GM12878 (cell line): ENCODE results near the gene LILRB5. TPM values are rescaled to one million over a fixed set of nuclear protein-coding genes. Genes with fewer than 3 reads are reported as not detected.
"Not testable (repeated sequence)": the region's sequence is repeated elsewhere in the genome, so short reads cannot be mapped to it uniquely, and the experiment has no call there.

Source experiments
- ATAC-seq: fragments of 200-7000 bp; cut with Tn5 transposase; 3 replicates; pipeline ENCODE4 v1.9.1; 2020; ENCODE audit warnings: mild to moderate bottlenecking, moderate library complexity
- BruUV-seq: library from RNA; stranded (reverse); fragments of 400-500 nt; replicated peaks from 2 replicates; lab custom pipeline; 2021; lab: Mats Ljungman, UMichigan
- CTCF ChIA-PET: fragments of 300-600 bp; sonication (Branson Sonifier 250); formaldehyde crosslinking; extraction: SDS; loops from one replicate; lab custom pipeline; 2021; ENCODE audit warnings: inconsistent platforms; lab: Yijun Ruan, JAX
- POLR2A ChIA-PET: fragments of 350-600 bp; formaldehyde crosslinking; extraction: SDS; loops from one replicate; lab custom pipeline; 2021; ENCODE audit warnings: inconsistent platforms; lab: Charles Lee
- RAD21 ChIA-PET: fragments of 300-600 bp; sonication (Branson Sonifier 250); formaldehyde crosslinking; loops from one replicate; lab custom pipeline; 2023; ENCODE audit warnings: antibody characterized with exemption; ENCODE audit not compliant: unreplicated experiment; lab: Charles Lee
- SMC1A ChIA-PET: fragments of 300-600 bp; sonication (Branson Sonifier 250); formaldehyde crosslinking; loops from one replicate; lab custom pipeline; 2023; ENCODE audit not compliant: unreplicated experiment, uncharacterized antibody; lab: Charles Lee
- DNase-seq: peaks from one replicate; pipeline ENCODE4 v3.0.0-alpha.2; 2011; ENCODE audit warnings: low read depth, low spot score
- FAIRE-seq: peaks from 3 replicates; lab custom pipeline; 2011; peaks lifted over from hg19 to GRCh38; lab: Jason Lieb, UNC
- H2AFZ ChIP-seq: 2 replicates; pipeline ENCODE4 v1.6.0; 2011; ENCODE audit warnings: low read depth, low read length, control low read depth; ENCODE audit not compliant: control insufficient read depth
- H3K27ac ChIP-seq: 2 replicates; pipeline ENCODE4 v1.5.1; 2011; ENCODE audit warnings: control low read depth; ENCODE audit not compliant: control insufficient read depth, insufficient read depth
- H3K27me3 ChIP-seq, 2 experiments: replicated peaks in 1 of 2; 2 replicates each; pipeline versions ENCODE4 v1.6.0 to v1.6.1; 2011; ENCODE audit warnings: low read length in 1 of 2; ENCODE audit not compliant: control insufficient read depth in 2 of 2, insufficient read depth in 2 of 2
- H3K36me3 ChIP-seq, 2 experiments: 2 replicates each; pipeline ENCODE4 v1.5.1; 2011; ENCODE audit warnings: low read length in 1 of 2; ENCODE audit not compliant: control insufficient read depth in 2 of 2, insufficient read depth in 2 of 2
- H3K4me1 ChIP-seq: 2 replicates; pipeline ENCODE4 v1.6.1; 2011; ENCODE audit warnings: mild to moderate bottlenecking, low read length, moderate library complexity, mixed read lengths; ENCODE audit not compliant: control insufficient read depth, insufficient read depth
- H3K4me2 ChIP-seq: 2 replicates; pipeline ENCODE4 v1.6.0; 2011; ENCODE audit warnings: control low read depth; ENCODE audit not compliant: control insufficient read depth, insufficient read depth
- H3K4me3 ChIP-seq: fragments of 200-600 bp; sonication (generic); 2 replicates; pipeline ENCODE4 v1.5.1; 2016
- H3K79me2 ChIP-seq: 2 replicates; pipeline ENCODE4 v1.6.0; 2011; ENCODE audit warnings: low read length; ENCODE audit not compliant: control insufficient read depth, insufficient read depth
- H3K9ac ChIP-seq: 2 replicates; pipeline ENCODE4 v1.8.0; 2011; ENCODE audit warnings: low read length, control low read depth, mixed read lengths; ENCODE audit not compliant: control insufficient read depth, insufficient read depth
- H3K9me3 ChIP-seq: replicated peaks from 3 replicates; pipeline ENCODE4 v1.5.1; 2011; ENCODE audit warnings: mild to moderate bottlenecking, low read length; ENCODE audit not compliant: control insufficient read depth, insufficient read depth
- H4K20me1 ChIP-seq: 2 replicates; pipeline ENCODE4 v1.6.0; 2011; ENCODE audit not compliant: control insufficient read depth, insufficient read depth
- BCL11A ChIP-seq: IDR thresholded peaks from 2 replicates; pipeline ENCODE4 v1.6.1; 2011; ENCODE audit warnings: low read depth, low read length
- BMI1 ChIP-seq: fragments of 450-650 bp; IDR thresholded peaks from 2 replicates; pipeline ENCODE4 v1.6.1; 2016; ENCODE audit warnings: mild to moderate bottlenecking, moderate library complexity, borderline replicate concordance
- CBX5 ChIP-seq: sonication (generic); IDR thresholded peaks from 2 replicates; pipeline ENCODE4 v1.6.1; 2016; ENCODE audit warnings: low read depth, moderate library complexity, mild to moderate bottlenecking, inconsistent platforms
- CHD2 ChIP-seq: IDR thresholded peaks from 2 replicates; pipeline ENCODE4 v1.6.1; 2011; ENCODE audit warnings: low read depth, low read length, improper control_type of control experiment, borderline replicate concordance
- CREB1 ChIP-seq: IDR thresholded peaks from 2 replicates; pipeline ENCODE4 v1.6.1; 2012; ENCODE audit warnings: low read depth, mild to moderate bottlenecking, inconsistent platforms
- EED ChIP-seq: sonication (generic); IDR thresholded peaks from 2 replicates; pipeline ENCODE4 v1.6.1; 2016; ENCODE audit warnings: antibody characterized with exemption, low read depth
- HCFC1 ChIP-seq: fragments of 150-350 bp; IDR thresholded peaks from 2 replicates; pipeline ENCODE4 v1.6.1; 2014; ENCODE audit warnings: low read length
- KLF5 ChIP-seq: fragments of 450-650 bp; IDR thresholded peaks from 2 replicates; pipeline ENCODE4 v1.6.1; 2014; ENCODE audit warnings: mild to moderate bottlenecking; ENCODE audit not compliant: partially characterized antibody
- MEF2B ChIP-seq: fragments of 450-650 bp; IDR thresholded peaks from 2 replicates; pipeline ENCODE4 v1.6.1; 2018; ENCODE audit warnings: mild to moderate bottlenecking, moderate library complexity; ENCODE audit not compliant: partially characterized antibody, poor library complexity, severe bottlenecking
- NFIC ChIP-seq: IDR thresholded peaks from 2 replicates; pipeline ENCODE4 v1.6.1; 2012; ENCODE audit warnings: low read depth, mild to moderate bottlenecking, inconsistent platforms, low read length, moderate library complexity
- NFYA ChIP-seq: IDR thresholded peaks from 2 replicates; pipeline ENCODE4 v1.6.1; 2011; ENCODE audit warnings: low read depth, mild to moderate bottlenecking, low read length, improper control_type of control experiment, borderline replicate concordance
- NR2C1 ChIP-seq: fragments of 450-650 bp; IDR thresholded peaks from 2 replicates; pipeline ENCODE4 v1.6.1; 2017; ENCODE audit warnings: antibody characterized with exemption, mild to moderate bottlenecking, moderate library complexity
- SMAD1 ChIP-seq: fragments of 450-650 bp; IDR thresholded peaks from 2 replicates; pipeline ENCODE4 v1.6.1; 2018; ENCODE audit warnings: mild to moderate bottlenecking, low read depth; ENCODE audit not compliant: partially characterized antibody
- SMC3 ChIP-seq: IDR thresholded peaks from 2 replicates; pipeline ENCODE4 v1.6.1; 2011; ENCODE audit warnings: low read length, improper control_type of control experiment, borderline replicate concordance
- SRF ChIP-seq, 2 experiments: IDR thresholded peaks; 2 replicates each; pipeline ENCODE4 v1.6.1; 2011; ENCODE audit warnings: low read depth in 2 of 2, low read length in 2 of 2, mild to moderate bottlenecking in 1 of 2, moderate library complexity in 1 of 2
- WGBS: methylation state at CpG from one replicate; pipeline ENCODE4 v1.1.6; 2016; ENCODE audit warnings: low lambda C conversion rate; ENCODE audit not compliant: insufficient replicate concordance, insufficient coverage; ENCODE audit errors: missing lambda C conversion rate; 5-methylcytosine and 5-hydroxymethylcytosine counted together
- in situ Hi-C: fragments of 300-500 bp; cut with MboI; formaldehyde crosslinking; loops from 9 replicates; pipeline ENCODE4 v1.14.3; 2018; ENCODE audit warnings: mixed read lengths
- intact Hi-C: fragments of 100-400 bp; cut with micrococcal nuclease; formaldehyde crosslinking; loops from one replicate; pipeline ENCODE4 v1.14.2; 2022; ENCODE audit not compliant: unreplicated experiment
- polyA plus RNA-seq, 11 experiments: library from polyadenylated mRNA; depleted of rRNA in 4 of 11; unstranded in 6 of 11; stranded (reverse) in 5 of 11; fragments of >200 nt; fragmentation: Nextera tagmentation in 4 of 11; fragmentation: Illumina TruSeq in 1 of 11; extraction: Ambion mirVana in 4 of 11; extraction: Trizol in 1 of 11; gene quantifications; 1 replicate in 1 of 11; 2 replicates in 10 of 11; pipeline versions ENCODE4 v1.2.1 to v1.2.3, GENCODE V29; 2011 to 2016; ENCODE audit warnings: inconsistent platforms in 2 of 11, missing spikeins in 2 of 11, low read depth in 1 of 11
- total RNA-seq, 4 experiments: library from RNA; depleted of rRNA in 3 of 4; stranded (reverse); fragments of >200 nt in 3 of 4; fragmentation: Illumina TruSeq in 1 of 4; extraction: Trizol in 1 of 4; gene quantifications; 2 replicates each; pipeline versions ENCODE4 v1.2.1 to v1.2.3, GENCODE V29; 2013 to 2021
- TF ChIP-seq, protein P1 (sequence below): fragments of 450-650 bp; IDR thresholded peaks from 2 replicates; pipeline ENCODE4 v1.6.1; 2017; ENCODE audit warnings: low read depth, mild to moderate bottlenecking, moderate library complexity
- TF ChIP-seq, protein P2 (sequence below): fragments of 450-650 bp; IDR thresholded peaks from 2 replicates; pipeline ENCODE4 v1.6.1; 2016; ENCODE audit warnings: mild to moderate bottlenecking
- TF ChIP-seq, protein P3 (sequence below): IDR thresholded peaks from 2 replicates; pipeline ENCODE4 v1.6.1; 2011; ENCODE audit warnings: low read depth, mild to moderate bottlenecking, low read length, moderate library complexity, borderline replicate concordance; ENCODE audit errors: extremely low read depth

The LILRB5 gene
- total and polyA plus RNA-seq, 10 of the 15 experiments (the other 5 are each of a cell fraction or from before 2014, with no cell fraction given), result 0.01 to 0.13 TPM; not detected in 8

DNA sequence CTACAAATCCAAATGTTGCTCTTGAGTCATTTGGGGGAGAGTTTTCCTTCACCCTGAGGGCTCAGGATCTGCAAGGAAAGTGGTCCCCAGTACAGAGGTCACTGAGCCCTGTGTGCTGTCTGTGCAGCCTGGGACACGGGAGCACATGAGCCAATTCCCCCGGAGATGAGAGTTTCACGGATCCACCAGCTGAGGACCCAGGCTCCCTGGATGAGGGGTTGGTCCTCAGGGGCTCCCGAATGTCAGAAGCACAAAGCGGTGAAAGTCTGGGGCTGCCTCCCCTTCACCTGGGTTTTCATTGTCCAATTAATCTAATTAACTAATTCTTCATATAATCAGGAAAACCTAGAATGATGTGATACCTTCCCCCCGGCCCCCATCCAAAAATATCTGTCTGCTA lies 37.5 kb upstream of the LILRB5 start:
- H3K4me2 ChIP-seq, result no peak overlapping the region
- SMC1A ChIA-PET, result no interaction called here
- intact Hi-C loops, result no loop called here
- RAD21 ChIA-PET, result no interaction called here
- no peak overlapping the region for H2AFZ ChIP-seq
- TF ChIP-seq SRF (IDR thresholded peaks at IDR 0.05; ENCODE audit: low read depth in 2 of 2, low read length in 2 of 2) (no peak), SMC3 (no peak), NFYA (no peak), EED (no peak), BCL11A (no peak), MEF2B (no peak), NR2C1 (no peak), KLF5 (no peak), HCFC1 (no peak), NFIC (no peak), CREB1 (no peak), SMAD1 (no peak), CBX5 (no peak), CHD2 (no peak), BMI1 (no peak)
- TF ChIP-seq, protein P1, sequence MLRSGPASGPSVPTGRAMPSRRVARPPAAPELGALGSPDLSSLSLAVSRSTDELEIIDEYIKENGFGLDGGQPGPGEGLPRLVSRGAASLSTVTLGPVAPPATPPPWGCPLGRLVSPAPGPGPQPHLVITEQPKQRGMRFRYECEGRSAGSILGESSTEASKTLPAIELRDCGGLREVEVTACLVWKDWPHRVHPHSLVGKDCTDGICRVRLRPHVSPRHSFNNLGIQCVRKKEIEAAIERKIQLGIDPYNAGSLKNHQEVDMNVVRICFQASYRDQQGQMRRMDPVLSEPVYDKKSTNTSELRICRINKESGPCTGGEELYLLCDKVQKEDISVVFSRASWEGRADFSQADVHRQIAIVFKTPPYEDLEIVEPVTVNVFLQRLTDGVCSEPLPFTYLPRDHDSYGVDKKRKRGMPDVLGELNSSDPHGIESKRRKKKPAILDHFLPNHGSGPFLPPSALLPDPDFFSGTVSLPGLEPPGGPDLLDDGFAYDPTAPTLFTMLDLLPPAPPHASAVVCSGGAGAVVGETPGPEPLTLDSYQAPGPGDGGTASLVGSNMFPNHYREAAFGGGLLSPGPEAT, result no peak
- TF ChIP-seq, protein P2, sequence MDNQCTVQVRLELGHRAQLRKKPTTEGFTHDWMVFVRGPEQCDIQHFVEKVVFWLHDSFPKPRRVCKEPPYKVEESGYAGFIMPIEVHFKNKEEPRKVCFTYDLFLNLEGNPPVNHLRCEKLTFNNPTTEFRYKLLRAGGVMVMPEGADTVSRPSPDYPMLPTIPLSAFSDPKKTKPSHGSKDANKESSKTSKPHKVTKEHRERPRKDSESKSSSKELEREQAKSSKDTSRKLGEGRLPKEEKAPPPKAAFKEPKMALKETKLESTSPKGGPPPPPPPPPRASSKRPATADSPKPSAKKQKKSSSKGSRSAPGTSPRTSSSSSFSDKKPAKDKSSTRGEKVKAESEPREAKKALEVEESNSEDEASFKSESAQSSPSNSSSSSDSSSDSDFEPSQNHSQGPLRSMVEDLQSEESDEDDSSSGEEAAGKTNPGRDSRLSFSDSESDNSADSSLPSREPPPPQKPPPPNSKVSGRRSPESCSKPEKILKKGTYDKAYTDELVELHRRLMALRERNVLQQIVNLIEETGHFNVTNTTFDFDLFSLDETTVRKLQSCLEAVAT, result no peak
- TF ChIP-seq, protein P3, sequence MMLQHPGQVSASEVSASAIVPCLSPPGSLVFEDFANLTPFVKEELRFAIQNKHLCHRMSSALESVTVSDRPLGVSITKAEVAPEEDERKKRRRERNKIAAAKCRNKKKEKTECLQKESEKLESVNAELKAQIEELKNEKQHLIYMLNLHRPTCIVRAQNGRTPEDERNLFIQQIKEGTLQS, result no peak
- TF ChIP-seq, all 136 proteins: peak for 0
- BruUV-seq, result no TSS peak
- POLR2A ChIA-PET, result no interaction called here
- no peaks in the 10 kb centered on the region for H3K9me3 ChIP-seq
- no peaks in the 10 kb centered on the region for H3K4me1 ChIP-seq
- no peak overlapping the region for H3K27ac ChIP-seq
- H3K9ac ChIP-seq, result no peak overlapping the region
- H3K36me3 ChIP-seq, result no peaks in the 10 kb centered on the region
- CTCF ChIA-PET, result interaction anchor here (0.6 kb wide), 1 partner anchor 21 kb away, joined by 3 read pairs; no protein-coding TSS in a partner anchor
- peaks cover 0 to 4% of the 10 kb centered on the region in 2 experiments; a peak in 2 of 4 replicates for H3K27me3 ChIP-seq
- no peak overlapping the region for H3K4me3 ChIP-seq
- H3K79me2 ChIP-seq, result no peaks in the 10 kb centered on the region
- WGBS, result 26% methylated on average over 6 of the region's 6 CpGs
- no peak for DNase-seq
- in situ Hi-C loops, result no loop called here
- no peak for FAIRE-seq
- no peaks in the 10 kb centered on the region for H4K20me1 ChIP-seq
- ATAC-seq, result no peak

- intact Hi-C loops, DNase-seq, H3K27ac ChIP-seq, H2AFZ ChIP-seq, H3K27me3 ChIP-seq, H3K4me2 ChIP-seq, SMC1A ChIA-PET, BruUV-seq, H3K36me3 ChIP-seq, H3K9ac ChIP-seq, H3K4me3 ChIP-seq, H3K4me1 ChIP-seq, in situ Hi-C loops, H4K20me1 ChIP-seq, H3K9me3 ChIP-seq, CTCF ChIA-PET, H3K79me2 ChIP-seq, RAD21 ChIA-PET: not testable (repeated sequence)
- POLR2A ChIA-PET, result interaction anchor here (0.6 kb wide), 1 partner anchor 190 kb away, joined by 8 read pairs; no protein-coding TSS in a partner anchor
- 0% methylated on average over 3 of the region's 8 CpGs for WGBS
- ATAC-seq, result 0 out of 3 replicates have a peak, but pooled peaks have one; percentile 13
- FAIRE-seq, result peak; percentile 86
These were observed 32.1 kb upstream of the LILRB5 start for GRCh38 chr19:54289160-54289559.
